GM12878 (cell line): Measurements from ENCODE around the gene PTCHD4. TPM values are rescaled to one million over a fixed set of nuclear protein-coding genes. Genes with fewer than 3 reads are reported as not detected.

Experiments
- ATAC-seq: fragments of 200-7000 bp; cut with Tn5 transposase; 3 replicates; pipeline ENCODE4 v1.9.1; 2020; ENCODE audit warnings: mild to moderate bottlenecking, moderate library complexity
- BruUV-seq: library from RNA; stranded (reverse); fragments of 400-500 nt; replicated peaks from 2 replicates; lab custom pipeline; 2021; lab: Mats Ljungman, UMichigan
- CTCF ChIA-PET: fragments of 300-600 bp; sonication (Branson Sonifier 250); formaldehyde crosslinking; extraction: SDS; loops from one replicate; lab custom pipeline; 2021; ENCODE audit warnings: inconsistent platforms; lab: Yijun Ruan, JAX
- POLR2A ChIA-PET: fragments of 350-600 bp; formaldehyde crosslinking; extraction: SDS; loops from one replicate; lab custom pipeline; 2021; ENCODE audit warnings: inconsistent platforms; lab: Charles Lee
- RAD21 ChIA-PET: fragments of 300-600 bp; sonication (Branson Sonifier 250); formaldehyde crosslinking; loops from one replicate; lab custom pipeline; 2023; ENCODE audit warnings: antibody characterized with exemption; ENCODE audit not compliant: unreplicated experiment; lab: Charles Lee
- SMC1A ChIA-PET: fragments of 300-600 bp; sonication (Branson Sonifier 250); formaldehyde crosslinking; loops from one replicate; lab custom pipeline; 2023; ENCODE audit not compliant: unreplicated experiment, uncharacterized antibody; lab: Charles Lee
- DNase-seq: peaks from one replicate; pipeline ENCODE4 v3.0.0-alpha.2; 2011; ENCODE audit warnings: low read depth, low spot score
- FAIRE-seq: peaks from 3 replicates; lab custom pipeline; 2011; peaks lifted over from hg19 to GRCh38; lab: Jason Lieb, UNC
- H2AFZ ChIP-seq: 2 replicates; pipeline ENCODE4 v1.6.0; 2011; ENCODE audit warnings: low read depth, low read length, control low read depth; ENCODE audit not compliant: control insufficient read depth
- H3K27ac ChIP-seq: 2 replicates; pipeline ENCODE4 v1.5.1; 2011; ENCODE audit warnings: control low read depth; ENCODE audit not compliant: control insufficient read depth, insufficient read depth
- H3K27me3 ChIP-seq, 2 experiments: replicated peaks in 1 of 2; 2 replicates each; pipeline versions ENCODE4 v1.6.0 to v1.6.1; 2011; ENCODE audit warnings: low read length in 1 of 2; ENCODE audit not compliant: control insufficient read depth in 2 of 2, insufficient read depth in 2 of 2
- H3K36me3 ChIP-seq, 2 experiments: 2 replicates each; pipeline ENCODE4 v1.5.1; 2011; ENCODE audit warnings: low read length in 1 of 2; ENCODE audit not compliant: control insufficient read depth in 2 of 2, insufficient read depth in 2 of 2
- H3K4me1 ChIP-seq: 2 replicates; pipeline ENCODE4 v1.6.1; 2011; ENCODE audit warnings: mild to moderate bottlenecking, low read length, moderate library complexity, mixed read lengths; ENCODE audit not compliant: control insufficient read depth, insufficient read depth
- H3K4me2 ChIP-seq: 2 replicates; pipeline ENCODE4 v1.6.0; 2011; ENCODE audit warnings: control low read depth; ENCODE audit not compliant: control insufficient read depth, insufficient read depth
- H3K4me3 ChIP-seq: fragments of 200-600 bp; sonication (generic); 2 replicates; pipeline ENCODE4 v1.5.1; 2016
- H3K79me2 ChIP-seq: 2 replicates; pipeline ENCODE4 v1.6.0; 2011; ENCODE audit warnings: low read length; ENCODE audit not compliant: control insufficient read depth, insufficient read depth
- H3K9ac ChIP-seq: 2 replicates; pipeline ENCODE4 v1.8.0; 2011; ENCODE audit warnings: low read length, control low read depth, mixed read lengths; ENCODE audit not compliant: control insufficient read depth, insufficient read depth
- H3K9me3 ChIP-seq: replicated peaks from 3 replicates; pipeline ENCODE4 v1.5.1; 2011; ENCODE audit warnings: mild to moderate bottlenecking, low read length; ENCODE audit not compliant: control insufficient read depth, insufficient read depth
- H4K20me1 ChIP-seq: 2 replicates; pipeline ENCODE4 v1.6.0; 2011; ENCODE audit not compliant: control insufficient read depth, insufficient read depth
- ATF7 ChIP-seq: fragments of 450-650 bp; IDR thresholded peaks from 2 replicates; pipeline ENCODE4 v1.6.1; 2016; ENCODE audit warnings: low read depth, mild to moderate bottlenecking
- CHD2 ChIP-seq: IDR thresholded peaks from 2 replicates; pipeline ENCODE4 v1.6.1; 2011; ENCODE audit warnings: low read depth, low read length, improper control_type of control experiment, borderline replicate concordance
- ELK1 ChIP-seq: IDR thresholded peaks from 2 replicates; pipeline ENCODE4 v1.6.1; 2012; ENCODE audit warnings: low read depth, low read length, improper control_type of control experiment
- EP300 ChIP-seq, 2 experiments: fragments of 150-350 bp in 1 of 2; IDR thresholded peaks; 2 replicates each; pipeline ENCODE4 v1.6.1; 2011 to 2012; ENCODE audit warnings: low read depth in 2 of 2, low read length in 2 of 2, borderline replicate concordance in 1 of 2, improper control_type of control experiment in 1 of 2, inconsistent platforms in 1 of 2; ENCODE audit not compliant: control insufficient read depth in 1 of 2
- ESRRA ChIP-seq: IDR thresholded peaks from 2 replicates; pipeline ENCODE4 v1.6.1; 2012; ENCODE audit warnings: mild to moderate bottlenecking, low read length, improper control_type of control experiment
- HDAC2 ChIP-seq: fragments of 200-600 bp; sonication (generic); IDR thresholded peaks from 2 replicates; pipeline ENCODE4 v1.6.1; 2017
- KAT2A ChIP-seq: conservative IDR thresholded peaks from 2 replicates; pipeline ENCODE4 v1.6.1; 2011; ENCODE audit warnings: low read depth, low read length; ENCODE audit not compliant: control insufficient read depth
- LARP7 ChIP-seq: fragments of 450-650 bp; IDR thresholded peaks from 2 replicates; pipeline ENCODE4 v1.6.1; 2017; ENCODE audit warnings: mild to moderate bottlenecking
- MYB ChIP-seq: fragments of 150-350 bp; IDR thresholded peaks from 2 replicates; pipeline ENCODE4 v1.6.1; 2014; ENCODE audit warnings: mild to moderate bottlenecking, low read depth, low read length, borderline replicate concordance
- NR2C2 ChIP-seq: IDR thresholded peaks from 2 replicates; pipeline ENCODE4 v1.6.1; 2011; ENCODE audit warnings: borderline replicate concordance, low read depth; ENCODE audit not compliant: control insufficient read depth, insufficient read length
- RELA ChIP-seq: fragments of 450-650 bp; IDR thresholded peaks from 2 replicates; pipeline ENCODE4 v1.8.0; 2014; ENCODE audit warnings: borderline replicate concordance; ENCODE audit not compliant: partially characterized antibody
- SMAD1 ChIP-seq: fragments of 450-650 bp; IDR thresholded peaks from 2 replicates; pipeline ENCODE4 v1.6.1; 2018; ENCODE audit warnings: mild to moderate bottlenecking, low read depth; ENCODE audit not compliant: partially characterized antibody
- ZNF384 ChIP-seq: IDR thresholded peaks from 2 replicates; pipeline ENCODE4 v1.6.1; 2012; ENCODE audit warnings: low read depth, mild to moderate bottlenecking, low read length, improper control_type of control experiment, borderline replicate concordance
- WGBS: methylation state at CpG from one replicate; pipeline ENCODE4 v1.1.6; 2016; ENCODE audit warnings: low lambda C conversion rate; ENCODE audit not compliant: insufficient replicate concordance, insufficient coverage; ENCODE audit errors: missing lambda C conversion rate; 5-methylcytosine and 5-hydroxymethylcytosine counted together
- in situ Hi-C: fragments of 300-500 bp; cut with MboI; formaldehyde crosslinking; loops from 9 replicates; pipeline ENCODE4 v1.14.3; 2018; ENCODE audit warnings: mixed read lengths
- intact Hi-C: fragments of 100-400 bp; cut with micrococcal nuclease; formaldehyde crosslinking; loops from one replicate; pipeline ENCODE4 v1.14.2; 2022; ENCODE audit not compliant: unreplicated experiment
- polyA plus RNA-seq, 11 experiments: library from polyadenylated mRNA; depleted of rRNA in 4 of 11; unstranded in 6 of 11; stranded (reverse) in 5 of 11; fragments of >200 nt; fragmentation: Nextera tagmentation in 4 of 11; fragmentation: Illumina TruSeq in 1 of 11; extraction: Ambion mirVana in 4 of 11; extraction: Trizol in 1 of 11; gene quantifications; 1 replicate in 1 of 11; 2 replicates in 10 of 11; pipeline versions ENCODE4 v1.2.1 to v1.2.3, GENCODE V29; 2011 to 2016; ENCODE audit warnings: inconsistent platforms in 2 of 11, missing spikeins in 2 of 11, low read depth in 1 of 11
- total RNA-seq, 4 experiments: library from RNA; depleted of rRNA in 3 of 4; stranded (reverse); fragments of >200 nt in 3 of 4; fragmentation: Illumina TruSeq in 1 of 4; extraction: Trizol in 1 of 4; gene quantifications; 2 replicates each; pipeline versions ENCODE4 v1.2.1 to v1.2.3, GENCODE V29; 2013 to 2021

Gene PTCHD4
- total and polyA plus RNA-seq, 10 of the 15 experiments (the other 5 are each of a cell fraction or from before 2014, with no cell fraction given) = 0.02 to 0.17 (median 0.07) TPM; not detected in 3

- TF ChIP-seq MYB (no peak), ELK1 (no peak), HDAC2 (no peak), ZNF384 (no peak), LARP7 (no peak), RELA (no peak), EP300 (IDR thresholded peaks at IDR 0.05; ENCODE audit: borderline replicate concordance in 1 of 2, control insufficient read depth in 1 of 2, low read depth in 2 of 2, low read length in 2 of 2) (no peak), SMAD1 (no peak), NR2C2 (no peak), CHD2 (no peak), ESRRA (no peak), ATF7 (no peak), KAT2A (no peak)
- FAIRE-seq = no peak
- no TSS peak for BruUV-seq
Observed at GRCh38 chr6:48141975-48142374, 31.0 kb upstream of the PTCHD4 start.

More at GRCh38 chr6:48141975-48142374, 31.0 kb upstream of the PTCHD4 start:
- Histone ChIP-seq H3K27me3 (no peaks in the 10 kb centered on the region), H3K9ac (no peak overlapping the region), H3K9me3 (no peaks in the 10 kb centered on the region), H4K20me1 (no peaks in the 10 kb centered on the region), H2AFZ (no peak overlapping the region), H3K4me2 (no peak overlapping the region), H3K4me3 (no peak overlapping the region), H3K36me3 (no peaks in the 10 kb centered on the region), H3K79me2 (no peaks in the 10 kb centered on the region), H3K4me1 (no peaks in the 10 kb centered on the region), H3K27ac (no peak overlapping the region)
- in situ Hi-C loops (no loop called here), intact Hi-C loops (no loop called here)
- ATAC-seq (no peak), DNase-seq (no peak)
- SMC1A ChIA-PET = interaction anchor here (1.2 kb wide), 1 partner anchor 20 kb away, joined by 3 read pairs; no protein-coding TSS in a partner anchor
- RAD21 ChIA-PET = no interaction called here
- 0% methylated on average over 2 of the region's 2 CpGs for WGBS
- POLR2A ChIA-PET = no interaction called here
- CTCF ChIA-PET = no interaction called here
